HFF-Myc (cell line): ENCODE results near the gene USP40.

Experiments used
- DNase-seq: peaks from one replicate; pipeline ENCODE4 v3.0.0-alpha.2; 2011; ENCODE audit warnings: low read depth; ENCODE audit errors: extremely low read depth
- H3K4me3 ChIP-seq: replicated peaks from 2 replicates; pipeline ENCODE4 v1.5.1; 2011; ENCODE audit warnings: low read depth, mild to moderate bottlenecking, control low read depth, low read length
- CTCF ChIP-seq: IDR thresholded peaks from 2 replicates; pipeline ENCODE4 v1.5.1; 2012; ENCODE audit warnings: mild to moderate bottlenecking, low read depth, low read length, control low read depth; ENCODE audit errors: missing control alignments

Gene USP40

GRCh38 chr2:233535271-233535670, 31.3 kb downstream of the USP40 start:
- TF ChIP-seq CTCF = no peak
- no peak for DNase-seq
- H3K4me3 ChIP-seq = no peak overlapping the region

- H3K4me3 ChIP-seq = no peak overlapping the region
- no peak for TF ChIP-seq CTCF
- DNase-seq = no peak
Measured at GRCh38 chr2:233532971-233533370, 33.6 kb downstream of the USP40 start.

- H3K4me3 ChIP-seq = no peak overlapping the region
- TF ChIP-seq CTCF = no peak
- no peak for DNase-seq
Measured at GRCh38 chr2:233531955-233532354, 34.6 kb downstream of the USP40 start.

GRCh38 chr2:233530381-233530780, 36.2 kb downstream of the USP40 start:
- H3K4me3 ChIP-seq = no peak overlapping the region

GRCh38 chr2:233528182-233528581, 38.4 kb downstream of the USP40 start:
- no peak for DNase-seq
- H3K4me3 ChIP-seq = no peak overlapping the region
- no peak for TF ChIP-seq CTCF

More at GRCh38 chr2:233530381-233530780, 36.2 kb downstream of the USP40 start:
- TF ChIP-seq CTCF = no peak
- no peak for DNase-seq

- DNase-seq = no peak
- TF ChIP-seq CTCF = no peak
- H3K4me3 ChIP-seq = no peak overlapping the region
Measured at GRCh38 chr2:233525791-233526190, 40.8 kb downstream of the USP40 start.

- no peak overlapping the region for H3K4me3 ChIP-seq
- TF ChIP-seq CTCF = no peak
Measured at GRCh38 chr2:233519787-233520611, 46.6 kb downstream of the USP40 start.

More at GRCh38 chr2:233519787-233520611, 46.6 kb downstream of the USP40 start:
- no peak for DNase-seq
